ENCODE data around the gene ARHGAP27. TPM values are rescaled to one million over a fixed set of nuclear protein-coding genes. Genes with fewer than 3 reads are reported as not detected.
A peak's percentile ranks its signal among the peaks of the same experiment; 100 is the strongest.

The ARHGAP27 gene
- total RNA-seq, 1 donor from 2014 or later = 37.3 TPM

DNA sequence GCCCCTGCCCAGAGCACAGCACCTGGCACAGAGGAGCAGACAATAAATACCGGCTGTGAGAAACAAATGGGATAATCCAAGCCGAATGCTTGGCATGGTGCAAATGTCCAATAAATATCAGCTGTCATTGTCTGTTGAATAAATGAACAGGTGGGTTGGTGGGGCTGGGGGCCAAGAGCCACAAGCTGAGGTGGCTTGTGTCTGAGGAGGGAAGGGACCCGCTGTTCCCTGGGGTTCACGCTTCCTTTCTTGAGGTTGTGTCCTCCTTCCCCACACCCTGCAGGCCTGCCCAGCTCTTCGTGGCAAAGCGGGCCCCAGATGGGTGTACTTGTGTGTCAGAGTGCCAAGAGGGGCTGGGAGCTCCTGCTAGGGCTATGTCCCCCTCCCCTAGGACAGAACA, 38.6 kb downstream of the ARHGAP27 start:
- intact Hi-C loops (cut with micrococcal nuclease) = no loop called here
- ATAC-seq (no peak), DNase-seq (peak; percentile 12)

DNA sequence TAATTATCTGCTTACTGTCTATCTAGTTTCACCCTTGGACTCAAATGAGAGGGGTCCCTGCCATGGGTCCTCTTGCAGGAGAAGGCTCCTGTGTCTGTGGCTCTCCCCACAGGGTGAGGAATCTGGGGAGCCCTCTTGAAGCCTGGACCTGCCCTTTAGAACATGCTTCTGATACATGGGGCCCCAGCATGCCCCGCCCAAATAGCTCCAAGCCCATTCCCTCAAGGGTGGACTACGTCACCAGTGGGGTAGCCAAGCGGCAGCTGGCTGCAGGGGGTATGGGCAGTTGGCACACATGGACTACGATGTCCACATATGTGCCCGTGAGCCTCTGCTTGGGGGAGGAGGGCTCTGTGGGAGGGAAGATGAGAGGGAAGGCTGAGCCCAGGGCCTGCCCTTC, 39.3 kb downstream of the ARHGAP27 start:
- DNase-seq (peak; percentile 12), ATAC-seq (no peak)
- intact Hi-C loops (cut with micrococcal nuclease) = no loop called here

DNA sequence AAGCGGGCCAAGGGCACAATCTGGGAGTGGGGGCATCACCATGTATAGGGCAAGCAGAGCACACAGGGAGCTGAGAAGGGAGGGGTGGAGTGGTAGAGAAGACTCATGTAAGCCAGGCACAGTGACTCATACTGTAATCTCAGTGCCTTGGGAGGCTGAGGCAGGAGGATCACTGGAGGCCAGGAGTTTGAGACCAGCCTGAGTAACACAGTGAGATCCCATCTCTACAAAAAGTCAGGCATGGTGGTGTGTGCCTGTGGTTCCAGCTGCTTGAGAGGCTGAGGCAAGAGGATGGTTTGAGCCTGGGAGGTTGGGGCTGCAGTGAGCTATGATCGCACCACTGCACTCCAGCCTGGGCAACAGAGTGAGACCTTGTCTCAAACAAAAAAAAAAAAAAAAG, 40.8 kb downstream of the ARHGAP27 start:
- ATAC-seq (no peak), DNase-seq (no peak)
- intact Hi-C loops (cut with micrococcal nuclease) = no loop called here

DNA sequence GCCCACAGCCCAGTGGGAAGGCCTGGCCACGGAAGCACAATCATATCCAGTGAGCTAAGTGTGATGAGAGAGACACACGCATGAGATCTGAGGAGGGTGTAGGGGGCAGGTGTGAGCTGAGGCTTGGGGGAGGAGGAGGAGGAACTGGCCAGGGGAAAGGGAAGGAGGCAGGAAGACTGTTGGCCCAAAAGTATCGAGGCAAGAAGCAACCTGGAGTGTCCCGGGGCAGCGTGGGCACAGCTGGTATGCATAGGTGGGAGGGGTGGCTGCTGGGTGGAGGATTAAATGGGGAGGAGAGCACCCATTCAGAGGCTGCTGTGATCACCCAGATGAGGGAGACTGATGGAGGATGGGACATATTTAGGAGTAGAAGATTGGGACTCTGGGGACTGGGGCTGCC, 41.4 kb downstream of the ARHGAP27 start:
- ATAC-seq (no peak), DNase-seq (no peak)
- intact Hi-C loops (cut with micrococcal nuclease) = no loop called here

DNA sequence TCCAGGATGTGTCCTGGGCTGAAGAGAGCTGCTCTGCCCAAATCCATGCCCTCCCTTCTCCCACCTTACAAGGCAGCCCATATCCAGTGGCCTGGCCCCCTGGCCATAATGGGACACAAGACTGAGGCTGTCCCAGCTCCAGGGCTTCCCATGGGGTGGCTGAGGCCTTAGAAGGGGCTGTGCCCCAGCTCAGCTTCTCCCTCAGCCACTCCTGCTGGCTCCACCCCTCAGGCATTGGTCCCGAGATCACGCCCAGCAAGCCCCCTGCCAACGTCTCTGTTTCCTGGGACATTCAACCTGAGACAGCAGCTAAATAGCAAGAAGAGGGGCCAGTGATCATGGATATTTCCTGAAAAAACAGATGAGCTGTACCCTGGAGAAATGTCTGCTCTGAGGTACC, 43.3 kb downstream of the ARHGAP27 start:
- ATAC-seq (no peak), DNase-seq (no peak)
- intact Hi-C loops (cut with micrococcal nuclease) = loop anchor here (5.0 to 10.0 kb wide), 2 partner anchors 112 to 175 kb away; no protein-coding TSS in a partner anchor

DNA sequence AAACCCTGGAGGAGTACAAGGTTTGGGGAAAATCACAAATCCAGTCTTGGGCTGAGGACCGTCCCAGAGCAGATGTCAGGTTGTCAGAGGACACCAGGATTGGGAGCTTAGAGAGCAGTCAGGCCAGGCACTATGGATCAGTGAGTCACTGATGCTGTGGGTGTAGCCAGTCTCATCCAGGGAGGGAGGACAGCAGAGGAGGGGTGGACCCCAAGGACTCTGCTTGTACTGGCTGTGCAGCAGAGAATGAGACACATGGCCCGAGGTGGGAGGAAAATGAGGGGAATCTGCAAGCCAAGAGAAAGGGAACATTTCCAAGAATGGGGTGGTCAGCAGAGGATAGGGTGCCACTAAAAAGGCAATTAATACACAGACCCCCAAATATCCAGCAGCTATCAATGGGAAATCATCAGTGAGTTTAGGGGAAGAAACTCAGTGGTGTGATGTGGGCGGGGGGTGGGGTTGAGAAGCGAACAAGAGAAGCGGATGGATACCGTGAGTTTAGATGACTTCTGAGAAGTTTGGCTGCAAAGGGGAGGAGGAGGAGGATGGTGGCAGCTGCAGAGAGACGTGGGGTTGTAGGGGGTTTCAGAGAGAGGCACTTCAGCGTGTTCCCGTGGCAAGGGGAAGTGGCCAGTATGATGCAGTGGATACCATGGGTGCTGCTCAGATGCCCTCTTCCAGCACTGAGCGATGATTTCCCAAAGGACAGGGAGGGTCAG, 43.9 kb downstream of the ARHGAP27 start:
- DNase-seq (no peak), ATAC-seq (no peak)
- intact Hi-C loops (cut with micrococcal nuclease) = loop anchor here (5.0 to 10.0 kb wide), 2 partner anchors 111 to 174 kb away; no protein-coding TSS in a partner anchor

DNA sequence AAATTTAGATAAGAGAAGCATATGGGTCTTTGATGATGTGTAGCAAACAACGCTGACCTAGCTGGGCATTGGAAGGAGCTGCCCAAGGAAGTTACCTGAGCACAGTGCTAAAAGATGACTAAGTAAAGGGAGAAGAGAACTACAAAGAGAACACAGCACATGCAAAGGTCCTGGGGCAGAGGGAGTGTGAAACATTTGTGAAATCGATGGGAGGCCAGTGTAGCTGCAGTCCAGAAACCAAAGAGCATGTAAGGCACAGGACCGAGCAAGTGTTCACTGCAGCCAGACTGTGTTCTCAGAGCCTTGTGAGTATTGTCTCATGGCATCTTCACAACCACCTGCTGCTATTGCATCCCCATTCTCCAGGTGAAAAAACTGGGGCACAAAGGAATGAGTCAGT, 44.9 kb downstream of the ARHGAP27 start:
- no peak for ATAC-seq
- intact Hi-C loops (cut with micrococcal nuclease) = loop anchor here (5.0 to 10.0 kb wide), 2 partner anchors 110 to 173 kb away; no protein-coding TSS in a partner anchor
- no peak for DNase-seq

DNA sequence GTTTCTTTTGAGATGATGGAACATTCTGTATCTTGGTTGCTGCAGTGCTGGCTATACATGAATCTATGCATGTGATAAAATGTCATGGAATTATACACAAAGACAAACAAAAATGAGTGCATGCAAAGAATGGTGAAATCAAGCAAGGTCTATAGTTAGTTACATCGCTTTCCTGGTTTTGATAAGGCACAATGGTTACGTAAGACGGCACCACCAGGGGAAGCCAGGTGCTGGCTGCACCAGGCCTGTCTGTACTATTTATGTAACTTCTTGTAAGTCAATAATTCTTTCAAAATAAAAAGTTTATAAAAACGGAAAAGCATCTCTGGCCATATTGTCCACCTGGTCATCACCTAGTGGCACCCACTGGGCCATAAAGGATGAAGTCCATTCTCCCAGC, 46.5 kb downstream of the ARHGAP27 start:
- intact Hi-C loops (cut with micrococcal nuclease) = loop anchor here (5.0 to 10.0 kb wide), 2 partner anchors 109 to 171 kb away; no protein-coding TSS in a partner anchor
- no peak for DNase-seq
- peak; percentile 39 for ATAC-seq

DNA sequence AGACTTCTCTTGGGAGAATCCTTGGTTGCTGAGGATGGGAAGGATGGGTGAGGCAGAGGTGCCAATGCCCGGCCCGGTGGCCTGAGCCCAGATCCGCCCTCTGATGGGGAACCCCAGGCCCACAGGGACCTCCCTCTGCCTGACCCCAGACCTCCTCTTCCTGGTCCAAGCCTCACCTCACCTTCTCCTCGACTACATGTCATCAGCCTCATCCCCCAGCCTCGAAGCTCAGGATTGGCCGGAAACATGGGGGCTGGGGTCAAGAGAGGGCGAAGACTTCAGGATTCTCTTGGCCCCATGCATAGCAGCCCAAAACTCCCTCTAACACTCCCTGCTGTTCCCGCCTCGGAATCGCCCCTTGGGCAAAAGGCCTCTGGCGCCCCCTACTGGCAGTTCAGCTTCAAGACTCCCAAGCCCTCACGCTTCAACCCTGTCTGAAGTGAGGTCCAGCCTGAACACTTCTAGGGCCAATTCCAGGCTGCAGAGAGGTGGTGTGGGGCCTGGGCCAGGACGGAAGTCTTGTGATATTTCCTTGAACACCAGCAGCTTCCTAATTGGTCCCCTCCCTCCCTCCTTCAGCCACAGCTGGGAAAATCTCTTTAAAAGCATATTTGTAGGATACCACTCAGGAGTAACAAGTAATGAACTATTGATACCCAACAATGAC, 47.2 kb downstream of the ARHGAP27 start:
- DNase-seq (peak; percentile 92), ATAC-seq (peak; percentile 93)
- intact Hi-C loops (cut with micrococcal nuclease) = loop anchor here (5.0 to 10.0 kb wide), 2 partner anchors 108 to 171 kb away; no protein-coding TSS in a partner anchor

DNA sequence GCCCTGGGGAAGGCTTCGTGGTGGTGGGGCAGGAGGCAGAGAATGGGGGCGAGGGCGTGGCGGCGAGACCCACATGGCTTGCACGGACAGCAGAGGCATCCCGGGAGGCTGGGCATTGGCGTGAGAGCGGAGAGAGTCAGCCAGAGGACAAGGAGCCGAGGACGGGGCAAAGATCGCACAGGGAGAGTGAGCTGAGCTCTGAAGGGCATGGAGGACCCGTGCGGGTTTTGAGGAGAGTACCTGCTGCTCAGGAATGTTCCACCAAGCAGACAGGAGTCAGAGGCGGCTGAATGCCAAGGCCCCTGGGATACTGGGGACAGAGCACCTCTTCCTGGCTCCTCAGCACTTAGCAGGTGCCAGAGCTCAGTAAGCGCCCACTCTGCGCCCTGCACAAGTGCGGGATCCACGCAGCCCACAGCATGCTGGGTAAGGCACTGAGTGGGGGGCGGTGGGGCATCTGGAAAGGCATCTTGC, 47.8 kb downstream of the ARHGAP27 start:
- intact Hi-C loops (cut with micrococcal nuclease) = loop anchor here (5.0 to 10.0 kb wide), 2 partner anchors 108 to 170 kb away; no protein-coding TSS in a partner anchor
- DNase-seq (peak; percentile 43), ATAC-seq (peak; percentile 45)

DNA sequence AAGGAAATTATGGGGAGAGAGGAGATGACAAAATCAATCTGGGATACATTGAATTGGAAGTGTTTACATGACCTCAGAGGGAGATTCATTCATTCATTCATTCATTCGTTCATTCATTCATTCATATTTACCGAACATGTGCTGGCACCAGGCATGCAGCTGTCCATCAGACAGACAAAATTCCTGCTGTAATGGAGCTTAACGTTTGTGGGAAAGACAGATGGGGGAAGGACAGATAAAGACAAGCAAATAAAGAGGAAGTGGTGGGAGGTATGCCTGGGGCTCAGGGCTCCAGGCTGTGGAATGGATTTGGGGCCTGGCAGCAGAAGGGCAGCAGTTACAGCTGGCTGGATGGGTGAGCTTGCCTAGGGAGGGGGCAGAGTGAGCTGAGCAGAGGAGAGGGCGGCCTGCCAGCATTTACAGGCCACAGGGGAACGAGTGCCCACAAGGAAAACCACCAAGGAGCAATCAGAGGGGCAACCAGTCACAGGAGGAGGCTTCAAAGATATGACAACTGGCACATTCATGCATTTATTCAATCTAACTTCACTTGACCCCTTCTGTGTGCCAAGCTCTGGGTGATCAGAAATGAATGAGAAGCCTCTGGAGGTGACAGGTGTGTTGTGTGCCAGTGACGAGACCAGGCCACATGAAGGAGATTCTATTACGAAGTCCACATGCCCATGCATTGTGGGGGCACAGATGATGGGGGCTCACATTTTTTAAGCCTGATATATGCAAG, 48.5 kb downstream of the ARHGAP27 start:
- DNase-seq (no peak), ATAC-seq (no peak)
- intact Hi-C loops (cut with micrococcal nuclease) = loop anchor here (10.0 kb wide), 1 partner anchor 169 kb away; no protein-coding TSS in a partner anchor

DNA sequence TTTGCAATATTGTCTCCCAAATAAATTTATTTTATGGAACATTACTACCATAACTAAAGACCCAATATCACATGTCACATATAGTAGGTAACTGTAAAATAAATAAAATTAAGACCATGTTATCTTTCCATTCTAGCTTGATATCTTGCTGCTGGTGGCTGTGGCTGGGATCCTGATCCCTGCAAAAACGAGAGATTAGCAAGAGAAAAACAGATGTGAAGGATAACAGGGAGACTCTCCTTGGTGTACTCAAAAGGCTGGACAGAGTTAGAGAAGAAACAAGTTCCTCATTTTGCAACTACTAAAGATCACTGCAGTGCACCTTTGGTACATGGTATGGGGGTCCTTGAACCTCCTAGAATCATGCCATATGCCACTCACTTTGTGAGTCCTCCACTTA, 49.7 kb downstream of the ARHGAP27 start:
- intact Hi-C loops (cut with micrococcal nuclease) = loop anchor here (10.0 kb wide), 1 partner anchor 168 kb away; no protein-coding TSS in a partner anchor
- DNase-seq (no peak), ATAC-seq (no peak)

DNA sequence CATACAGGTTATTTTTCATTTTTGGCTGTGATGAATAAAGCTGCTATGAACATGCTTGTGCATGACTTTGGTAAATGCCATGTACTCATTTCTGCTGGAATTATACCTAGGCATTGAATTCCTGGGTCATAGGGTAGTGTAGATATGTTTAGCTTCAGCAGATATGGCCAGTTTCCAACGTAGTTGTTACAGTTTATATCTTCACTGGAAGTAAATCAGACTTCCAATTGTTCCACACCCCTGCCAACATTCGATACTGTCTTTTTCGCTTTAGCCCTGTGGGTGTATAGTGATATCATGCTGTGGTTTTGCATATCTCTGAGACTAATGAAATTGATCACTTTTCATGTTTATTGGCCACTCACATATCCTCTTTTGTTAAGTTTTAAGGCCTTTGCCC, 50.4 kb downstream of the ARHGAP27 start:
- DNase-seq (no peak), ATAC-seq (no peak)
- intact Hi-C loops (cut with micrococcal nuclease) = loop anchor here (10.0 kb wide), 1 partner anchor 167 kb away; no protein-coding TSS in a partner anchor

DNA sequence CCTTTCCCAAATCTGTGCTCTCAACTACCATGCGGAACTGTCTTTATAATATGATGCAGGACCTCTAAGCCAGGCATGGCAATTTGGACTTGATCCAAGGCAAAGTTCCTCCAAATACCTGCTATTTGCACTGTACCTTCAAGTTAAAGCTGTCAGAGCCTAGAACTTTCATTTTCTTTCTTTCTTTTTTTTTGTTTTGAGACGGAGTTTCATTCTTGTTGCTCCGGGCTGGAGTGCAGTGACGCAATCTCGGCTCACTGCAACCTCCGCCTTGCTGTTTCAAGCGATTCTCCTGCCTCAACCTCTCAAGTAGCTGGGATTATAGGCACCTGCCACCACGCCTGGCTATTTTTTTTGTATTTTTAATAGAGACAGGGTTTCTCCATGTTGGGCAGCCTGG, 51.7 kb downstream of the ARHGAP27 start:
- no peak for DNase-seq
- intact Hi-C loops (cut with micrococcal nuclease) = loop anchor here (10.0 kb wide), 1 partner anchor 166 kb away; no protein-coding TSS in a partner anchor
- no peak for ATAC-seq

DNA sequence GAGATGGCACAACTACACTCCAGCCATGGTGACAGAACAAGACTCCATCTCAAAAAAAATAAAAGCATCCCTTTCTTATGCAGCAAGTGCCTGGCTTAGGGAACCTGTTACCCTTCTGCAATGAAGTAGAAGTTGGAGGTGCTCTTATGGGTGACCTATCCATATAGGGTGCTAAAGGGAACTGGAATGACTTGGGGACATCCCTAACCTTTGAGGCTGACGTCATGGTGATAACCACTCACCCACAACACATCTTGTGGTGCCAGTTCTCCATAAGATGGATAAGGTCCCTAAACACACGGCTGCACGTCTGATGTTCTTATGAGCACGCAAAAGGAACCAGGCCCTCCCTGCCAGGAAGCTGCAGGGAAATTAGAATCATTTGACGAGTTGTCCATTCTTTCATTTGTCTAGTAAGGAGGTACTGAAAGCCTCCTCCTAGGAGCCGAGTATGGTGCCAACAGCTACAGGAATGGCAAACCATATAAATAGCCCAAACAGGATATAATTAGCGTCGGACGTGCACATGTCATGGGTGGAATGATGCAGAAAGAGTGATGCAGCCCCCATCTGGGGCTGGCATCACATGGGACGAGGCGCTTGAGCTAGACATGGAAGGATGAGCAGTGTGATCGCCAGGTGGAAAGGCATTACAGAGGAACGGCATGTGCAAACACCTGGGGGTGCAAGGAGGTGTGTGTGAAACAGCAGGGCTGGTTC, 52.5 kb downstream of the ARHGAP27 start:
- no peak for DNase-seq
- intact Hi-C loops (cut with micrococcal nuclease) = loop anchor here (10.0 kb wide), 1 partner anchor 165 kb away; no protein-coding TSS in a partner anchor
- ATAC-seq = peak; percentile 71

DNA sequence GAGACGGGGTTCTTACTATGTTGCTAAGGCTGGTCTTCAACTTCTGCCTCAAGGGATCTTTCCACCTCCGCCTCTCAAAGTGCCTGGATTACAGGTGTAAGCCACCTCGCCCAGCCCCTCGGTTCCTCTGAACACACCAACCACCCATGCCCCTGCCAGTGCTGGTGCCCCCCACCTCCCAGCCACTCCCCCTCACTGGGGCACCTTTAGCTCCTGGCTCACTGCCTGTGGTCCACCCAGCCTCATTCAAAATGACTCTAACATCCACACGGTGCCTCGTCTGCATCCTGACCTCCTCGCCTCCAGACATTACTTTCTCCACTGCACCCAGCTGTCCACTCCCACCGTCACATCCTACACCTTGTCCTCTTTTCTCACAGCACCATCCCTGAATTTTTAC, 55.3 kb downstream of the ARHGAP27 start:
- DNase-seq (no peak), ATAC-seq (no peak)
- intact Hi-C loops (cut with micrococcal nuclease) = no loop called here

DNA sequence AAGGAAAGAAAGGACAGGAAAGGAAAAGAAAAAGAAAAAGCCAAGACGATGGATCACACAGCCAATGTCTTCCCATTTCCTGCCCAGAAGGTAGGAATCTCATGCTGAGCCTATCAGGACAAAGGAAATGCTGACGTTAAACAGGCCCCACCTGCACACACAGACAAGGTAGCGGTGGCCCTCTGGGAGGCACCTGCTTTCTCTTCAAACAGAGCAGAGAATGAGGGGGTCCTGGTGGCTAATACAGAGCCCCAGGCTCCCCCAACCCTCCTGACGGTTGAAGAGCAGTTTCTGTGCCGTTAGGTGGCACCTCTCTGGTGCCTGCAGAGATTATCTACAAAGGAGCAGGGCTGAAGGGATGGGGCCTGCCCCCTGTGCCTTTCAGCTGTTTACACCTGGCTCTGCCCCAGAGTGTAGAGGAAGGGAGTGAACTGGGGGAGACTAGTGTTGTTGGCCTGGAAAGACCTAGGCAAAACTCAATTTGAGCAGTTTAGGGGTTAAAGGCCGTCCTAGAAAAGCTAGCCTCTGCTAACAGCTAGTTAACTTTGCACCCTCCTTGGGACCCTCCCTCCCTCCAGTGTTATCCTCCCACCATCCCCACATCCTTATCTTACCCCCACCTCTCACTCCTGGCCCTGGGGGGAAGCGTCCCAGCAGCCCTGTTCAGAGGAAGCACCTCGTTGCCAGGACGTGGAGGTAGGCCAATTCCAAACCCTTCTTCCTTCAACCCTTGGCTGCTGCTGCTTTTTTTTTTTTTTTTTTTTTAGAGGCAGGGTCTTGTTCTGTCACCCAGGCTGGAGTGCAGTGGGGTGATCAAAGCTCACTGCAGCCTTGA, 56.3 kb downstream of the ARHGAP27 start:
- DNase-seq (no peak), ATAC-seq (no peak)
- intact Hi-C loops (cut with micrococcal nuclease) = no loop called here

DNA sequence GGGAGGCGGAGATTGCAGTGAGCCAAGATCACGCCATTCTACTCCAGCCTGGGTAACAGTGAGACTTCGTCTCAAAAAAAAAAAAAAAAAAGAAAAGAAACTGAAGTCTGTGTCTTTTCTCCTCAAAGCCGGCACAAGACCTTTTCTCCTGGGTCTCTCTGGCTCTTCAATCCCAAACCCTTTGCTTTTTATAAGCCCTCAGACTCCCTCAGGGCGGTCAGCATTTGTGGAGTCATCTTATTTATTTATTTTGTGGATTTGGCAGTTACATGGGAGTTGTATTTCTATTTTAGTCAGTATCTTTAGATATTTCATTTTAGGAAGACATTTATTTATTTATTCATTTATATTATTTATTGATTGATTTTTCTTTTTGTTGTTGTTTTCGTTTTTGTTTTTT, 58.2 kb downstream of the ARHGAP27 start:
- DNase-seq = no peak
- intact Hi-C loops (cut with micrococcal nuclease) = no loop called here
- no peak for ATAC-seq
